HG03095 (cell line): ENCODE data around the gene DISC1.
"Not testable (repeated sequence)": the region's sequence is repeated elsewhere in the genome, so short reads cannot be mapped to it uniquely, and the experiment has no call there.

Experiments used
- ATAC-seq: cut with Tn5 transposase; IDR thresholded peaks from one replicate; pipeline ENCODE4 v1.9.1; 2021; ENCODE audit warnings: moderate library complexity; ENCODE audit not compliant: unreplicated experiment

DISC1 gene

GRCh38 chr1:231634323-231635013, 7.9 kb downstream of the DISC1 start:
- no peak for ATAC-seq

- no peak for ATAC-seq
Observed at GRCh38 chr1:231636157-231636556, 9.6 kb downstream of the DISC1 start.

- ATAC-seq: not testable (repeated sequence)
Observed at GRCh38 chr1:231636922-231637321, 10.3 kb downstream of the DISC1 start.

- no peak for ATAC-seq
Observed at GRCh38 chr1:231638647-231639046, 12.1 kb downstream of the DISC1 start.

GRCh38 chr1:231639819-231640218, 13.2 kb downstream of the DISC1 start:
- no peak for ATAC-seq

GRCh38 chr1:231641444-231641843, 14.9 kb downstream of the DISC1 start:
- ATAC-seq: not testable (repeated sequence)

GRCh38 chr1:231642061-231642460, 15.5 kb downstream of the DISC1 start:
- ATAC-seq: not testable (repeated sequence)

GRCh38 chr1:231642618-231643017, 16.0 kb downstream of the DISC1 start:
- ATAC-seq: no peak

- no peak for ATAC-seq
Observed at GRCh38 chr1:231643071-231643934, 16.7 kb downstream of the DISC1 start.

- ATAC-seq: no peak
Observed at GRCh38 chr1:231643935-231644237, 17.3 kb downstream of the DISC1 start.

GRCh38 chr1:231645634-231646033, 19.0 kb downstream of the DISC1 start:
- ATAC-seq: not testable (repeated sequence)

- ATAC-seq: not testable (repeated sequence)
Observed at GRCh38 chr1:231646165-231646564, 19.6 kb downstream of the DISC1 start.

GRCh38 chr1:231651621-231652260, 25.2 kb downstream of the DISC1 start:
- not testable (repeated sequence) for ATAC-seq

GRCh38 chr1:231653632-231654031, 27.0 kb downstream of the DISC1 start:
- ATAC-seq: no peak

- no peak for ATAC-seq
Observed at GRCh38 chr1:231656741-231657140, 30.2 kb downstream of the DISC1 start.

- ATAC-seq: not testable (repeated sequence)
Observed at GRCh38 chr1:231658223-231658622, 31.6 kb downstream of the DISC1 start.

GRCh38 chr1:231660198-231660597, 33.6 kb downstream of the DISC1 start:
- no peak for ATAC-seq

GRCh38 chr1:231663211-231663792, 36.7 kb downstream of the DISC1 start:
- no peak for ATAC-seq

- no peak for ATAC-seq
Observed at GRCh38 chr1:231665101-231665500, 38.5 kb downstream of the DISC1 start.

- ATAC-seq: no peak
Observed at GRCh38 chr1:231665726-231666125, 39.1 kb downstream of the DISC1 start.

- ATAC-seq: no peak
Observed at GRCh38 chr1:231666220-231666936, 39.8 kb downstream of the DISC1 start.
